ENCODE data around the gene TLR8. TPM values are rescaled to one million over a fixed set of nuclear protein-coding genes. Genes with fewer than 3 reads are reported as not detected.

TLR8 gene
- total RNA-seq, 1 experiment from 2014 or later: not detected

DNA sequence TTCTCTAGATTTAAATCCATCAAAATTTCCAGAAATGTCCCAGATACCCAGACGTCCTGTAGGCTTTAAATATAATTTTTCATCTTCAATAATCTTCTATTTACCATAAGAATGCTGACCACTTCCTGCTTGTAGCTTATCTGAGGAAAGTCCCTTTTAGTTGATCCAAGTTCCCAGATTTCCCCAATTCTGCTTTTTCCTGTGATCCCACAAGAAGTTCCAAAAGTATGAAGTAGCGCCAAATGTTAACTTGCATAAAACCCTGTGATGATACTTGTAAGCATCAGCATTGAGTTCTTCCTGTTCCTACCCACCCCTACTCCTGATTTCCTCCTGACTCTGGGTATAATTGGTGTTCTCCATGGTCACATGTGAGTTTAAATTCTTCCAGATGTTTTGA is 10.6 kb upstream of the TLR8 start:
- TF ChIP-seq, protein P1, sequence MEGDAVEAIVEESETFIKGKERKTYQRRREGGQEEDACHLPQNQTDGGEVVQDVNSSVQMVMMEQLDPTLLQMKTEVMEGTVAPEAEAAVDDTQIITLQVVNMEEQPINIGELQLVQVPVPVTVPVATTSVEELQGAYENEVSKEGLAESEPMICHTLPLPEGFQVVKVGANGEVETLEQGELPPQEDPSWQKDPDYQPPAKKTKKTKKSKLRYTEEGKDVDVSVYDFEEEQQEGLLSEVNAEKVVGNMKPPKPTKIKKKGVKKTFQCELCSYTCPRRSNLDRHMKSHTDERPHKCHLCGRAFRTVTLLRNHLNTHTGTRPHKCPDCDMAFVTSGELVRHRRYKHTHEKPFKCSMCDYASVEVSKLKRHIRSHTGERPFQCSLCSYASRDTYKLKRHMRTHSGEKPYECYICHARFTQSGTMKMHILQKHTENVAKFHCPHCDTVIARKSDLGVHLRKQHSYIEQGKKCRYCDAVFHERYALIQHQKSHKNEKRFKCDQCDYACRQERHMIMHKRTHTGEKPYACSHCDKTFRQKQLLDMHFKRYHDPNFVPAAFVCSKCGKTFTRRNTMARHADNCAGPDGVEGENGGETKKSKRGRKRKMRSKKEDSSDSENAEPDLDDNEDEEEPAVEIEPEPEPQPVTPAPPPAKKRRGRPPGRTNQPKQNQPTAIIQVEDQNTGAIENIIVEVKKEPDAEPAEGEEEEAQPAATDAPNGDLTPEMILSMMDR (IDR thresholded peaks at IDR 0.05; ENCODE audit: unreplicated experiment): no peak
- Mint-ChIP-seq H3K36me3 (ENCODE audit: insufficient read depth, unreplicated experiment) (no peaks in the 10 kb centered on the region), H3K4me3 (ENCODE audit: unreplicated experiment) (no peak overlapping the region), H3K4me1 (ENCODE audit: insufficient read depth, unreplicated experiment) (no peaks in the 10 kb centered on the region), H3K27me3 (ENCODE audit: insufficient read depth, unreplicated experiment) (peaks cover 59% of the 10 kb centered on the region), H3K9me3 (ENCODE audit: unreplicated experiment) (no peaks in the 10 kb centered on the region), H3K27ac (ENCODE audit: low read depth, unreplicated experiment) (no peak overlapping the region)
- no TSS peak for BruUV-seq (replicated peaks)
- no peak for DNase-seq (ENCODE audit: unreplicated experiment)
- ChIA-PET CTCF (interaction anchor here (1.1 to 14.0 kb wide), 2 partner anchors 76 to 82 kb away, joined by 4 to 147 read pairs; no protein-coding TSS in a partner anchor), POLR2A (no interaction called here)
- intact Hi-C loops (cut with micrococcal nuclease): no loop called here

DNA sequence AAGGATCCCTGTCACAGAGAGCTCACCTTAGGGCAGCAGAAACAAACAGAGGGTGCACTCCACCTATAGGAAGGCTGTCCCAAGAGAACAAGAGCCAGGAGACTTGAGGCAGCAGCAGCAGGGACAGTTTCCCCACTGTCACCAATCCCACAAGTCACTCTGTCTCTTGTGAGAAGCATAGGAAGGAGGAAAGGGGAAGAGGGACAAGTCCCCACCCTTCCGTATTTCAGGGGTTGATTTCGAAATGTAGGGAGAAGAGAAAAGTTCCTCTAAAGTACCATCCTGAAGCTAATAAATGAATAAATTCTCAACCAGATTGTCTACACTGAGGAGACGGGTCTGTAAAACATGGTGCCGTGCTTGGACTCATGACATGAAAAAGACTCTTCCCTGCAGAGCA is 9.5 kb upstream of the TLR8 start:
- Mint-ChIP-seq H3K9me3 (ENCODE audit: unreplicated experiment) (no peaks in the 10 kb centered on the region), H3K36me3 (ENCODE audit: insufficient read depth, unreplicated experiment) (no peaks in the 10 kb centered on the region), H3K27ac (ENCODE audit: low read depth, unreplicated experiment) (no peak overlapping the region), H3K27me3 (ENCODE audit: insufficient read depth, unreplicated experiment) (peaks cover 57% of the 10 kb centered on the region), H3K4me3 (ENCODE audit: unreplicated experiment) (no peak overlapping the region), H3K4me1 (ENCODE audit: insufficient read depth, unreplicated experiment) (peaks cover 6% of the 10 kb centered on the region)
- ChIA-PET CTCF (interaction anchor here (0.5 to 14.0 kb wide), 10 partner anchors 9 to 1118 kb away, joined by 3 to 147 read pairs (median 4); no protein-coding TSS in a partner anchor), POLR2A (no interaction called here)
- intact Hi-C loops (cut with micrococcal nuclease): no loop called here
- BruUV-seq (replicated peaks): no TSS peak
- TF ChIP-seq, protein P1 (IDR thresholded peaks at IDR 0.05; ENCODE audit: unreplicated experiment): no peak
- DNase-seq (ENCODE audit: unreplicated experiment): no peak

DNA sequence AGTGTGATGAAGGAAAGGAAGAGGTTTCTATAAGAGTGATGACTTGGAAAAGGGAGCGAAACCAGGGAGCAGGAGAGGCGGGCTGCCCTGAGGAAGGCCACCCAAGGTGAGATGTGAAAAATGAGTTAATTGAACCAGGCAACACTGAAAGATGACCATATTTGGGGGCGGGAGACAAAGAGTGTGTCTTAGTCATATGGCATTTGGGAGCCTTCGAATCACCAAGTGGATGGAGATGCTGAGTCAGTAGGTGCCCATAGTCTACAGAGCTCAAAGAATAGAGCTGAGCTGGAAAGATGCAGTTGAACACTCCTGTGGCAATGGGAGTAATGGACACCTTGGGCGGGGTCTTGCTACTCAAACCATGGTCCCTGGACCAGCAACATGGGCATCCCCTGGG is 8.3 kb upstream of the TLR8 start:
- no peaks in the 10 kb centered on the region for H3K9me3 Mint-ChIP-seq (ENCODE audit: unreplicated experiment)
- ChIA-PET CTCF (interaction anchor here (0.6 to 14.0 kb wide), 7 partner anchors 11 to 1110 kb away, joined by 3 to 147 read pairs (median 4); no protein-coding TSS in a partner anchor), POLR2A (no interaction called here)
- H3K27ac Mint-ChIP-seq (ENCODE audit: low read depth, unreplicated experiment): no peak overlapping the region
- no peaks in the 10 kb centered on the region for H3K36me3 Mint-ChIP-seq (ENCODE audit: insufficient read depth, unreplicated experiment)
- peaks cover 8% of the 10 kb centered on the region for H3K4me1 Mint-ChIP-seq (ENCODE audit: insufficient read depth, unreplicated experiment)
- no peak for DNase-seq (ENCODE audit: unreplicated experiment)
- TF ChIP-seq, protein P1 (IDR thresholded peaks at IDR 0.05; ENCODE audit: unreplicated experiment): no peak
- no peak overlapping the region for H3K4me3 Mint-ChIP-seq (ENCODE audit: unreplicated experiment)
- no TSS peak for BruUV-seq (replicated peaks)
- peaks cover 55% of the 10 kb centered on the region for H3K27me3 Mint-ChIP-seq (ENCODE audit: insufficient read depth, unreplicated experiment)
- intact Hi-C loops (cut with micrococcal nuclease): no loop called here

DNA sequence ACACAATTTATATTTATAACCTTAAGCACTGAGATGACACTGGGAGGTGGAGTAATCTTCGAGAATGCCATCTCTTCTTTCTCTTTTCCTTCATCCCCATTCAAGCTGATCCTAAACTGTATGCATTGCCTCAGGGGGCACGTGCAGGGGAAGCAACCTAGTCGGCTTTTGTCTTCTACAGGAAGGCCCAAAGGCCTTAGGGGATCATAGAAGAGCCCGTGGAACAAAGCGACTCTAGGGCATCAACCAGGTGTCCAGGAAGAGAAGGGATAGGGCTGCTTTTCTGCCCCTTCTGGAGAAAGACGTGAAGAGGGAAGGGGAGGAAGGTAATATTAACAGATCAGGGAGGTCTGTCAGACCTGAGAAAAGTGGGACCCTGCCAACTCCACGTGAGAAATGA is 6.9 kb upstream of the TLR8 start:
- TF ChIP-seq, protein P1 (IDR thresholded peaks at IDR 0.05; ENCODE audit: unreplicated experiment): no peak
- BruUV-seq (replicated peaks): no TSS peak
- Mint-ChIP-seq H3K9me3 (ENCODE audit: unreplicated experiment) (no peaks in the 10 kb centered on the region), H3K4me3 (ENCODE audit: unreplicated experiment) (no peak overlapping the region), H3K27ac (ENCODE audit: low read depth, unreplicated experiment) (no peak overlapping the region), H3K4me1 (ENCODE audit: insufficient read depth, unreplicated experiment) (peaks cover 8% of the 10 kb centered on the region), H3K36me3 (ENCODE audit: insufficient read depth, unreplicated experiment) (no peaks in the 10 kb centered on the region), H3K27me3 (ENCODE audit: insufficient read depth, unreplicated experiment) (peaks cover 55% of the 10 kb centered on the region)
- POLR2A ChIA-PET: no interaction called here
- intact Hi-C loops (cut with micrococcal nuclease): no loop called here
- CTCF ChIA-PET: interaction anchor here (0.5 to 14.0 kb wide), 8 partner anchors 9 to 1764 kb away, joined by 3 to 147 read pairs (median 3); partner anchors contain the start of gene PRPS2
- DNase-seq (ENCODE audit: unreplicated experiment): no peak
